Measurements from ENCODE around the gene CDK14.

GRCh38 chr7:90933984-90934383 lies 337.9 kb downstream of the CDK14 start:
- TF ChIP-seq CTCF (conservative IDR thresholded peaks at IDR 0.05 in 1 of 2, IDR thresholded peaks at IDR 0.05 in 1 of 2; ENCODE audit: low read depth in 1 of 2, low read length in 2 of 2): no peak
- no peak for TF ChIP-seq EZH2 (IDR thresholded peaks at IDR 0.05; ENCODE audit: low read length, missing control alignments)

Measured in fibroblast of lung (primary cell).